ENCODE data around the gene SORT1. TPM values are rescaled to one million over a fixed set of nuclear protein-coding genes. Genes with fewer than 3 reads are reported as not detected.
A peak's percentile ranks its signal among the peaks of the same experiment; 100 is the strongest.
"Not testable (repeated sequence)": the region's sequence is repeated elsewhere in the genome, so short reads cannot be mapped to it uniquely, and the experiment has no call there.

Gene SORT1
- total RNA-seq, 1 donor from 2014 or later: 41.9 TPM

GRCh38 chr1:109396871-109397580 is 692 bp downstream of the SORT1 start:
- DNase-seq (ENCODE audit: low read depth): no peak
- peak overlapping the region; percentile 64 for H3K4me3 ChIP-seq (ENCODE audit: low read depth, low read length)
- TF ChIP-seq CTCF (conservative IDR thresholded peaks at IDR 0.05; ENCODE audit: low read depth, low read length): no peak

GRCh38 chr1:109396513-109396839 is 1.2 kb downstream of the SORT1 start:
- peak overlapping the region; percentile 64 for H3K4me3 ChIP-seq (ENCODE audit: low read depth, low read length)
- no peak for TF ChIP-seq CTCF (conservative IDR thresholded peaks at IDR 0.05; ENCODE audit: low read depth, low read length)

GRCh38 chr1:109395602-109396512 is 1.9 kb downstream of the SORT1 start:
- TF ChIP-seq CTCF (conservative IDR thresholded peaks at IDR 0.05; ENCODE audit: low read depth, low read length): no peak
- H3K4me3 ChIP-seq (ENCODE audit: low read depth, low read length): peak overlapping the region; percentile 64
- peak; percentile 49 for DNase-seq (ENCODE audit: low read depth)

More at GRCh38 chr1:109396513-109396839, 1.2 kb downstream of the SORT1 start:
- no peak for DNase-seq (ENCODE audit: low read depth)

GRCh38 chr1:109395282-109395599 is 2.5 kb downstream of the SORT1 start:
- not testable (repeated sequence) for DNase-seq (ENCODE audit: low read depth); H3K4me3 ChIP-seq (ENCODE audit: low read depth, low read length)

- DNase-seq (ENCODE audit: low read depth): no peak
- H3K4me3 ChIP-seq (ENCODE audit: low read depth, low read length): no peak overlapping the region
- no peak for TF ChIP-seq CTCF (conservative IDR thresholded peaks at IDR 0.05; ENCODE audit: low read depth, low read length)
Measured at GRCh38 chr1:109394591-109395281, 3.0 kb downstream of the SORT1 start.

GRCh38 chr1:109393617-109394233 is 4.0 kb downstream of the SORT1 start:
- DNase-seq (ENCODE audit: low read depth): no peak
- H3K4me3 ChIP-seq (ENCODE audit: low read depth, low read length): no peak overlapping the region
- TF ChIP-seq CTCF (conservative IDR thresholded peaks at IDR 0.05; ENCODE audit: low read depth, low read length): no peak

All from epithelial cell of proximal tubule (primary cell).